GM23248 (cell line): ENCODE measurements around the gene RAB31. TPM values are rescaled to one million over a fixed set of nuclear protein-coding genes. Genes with fewer than 3 reads are reported as not detected.

Source experiments
- DNase-seq: peaks from one replicate; pipeline ENCODE4 v3.0.0-alpha.2; 2015
- H2AFZ ChIP-seq: fragments of 200-600 bp; sonication (generic); 2 replicates; pipeline ENCODE4 v1.6.1; 2016; ENCODE audit warnings: antibody characterized with exemption
- H3F3A ChIP-seq: fragments of 200-600 bp; sonication (generic); 2 replicates; pipeline ENCODE4 v1.6.1; 2016; ENCODE audit warnings: mild to moderate bottlenecking, antibody characterized with exemption, mixed run types; ENCODE audit not compliant: insufficient read depth
- H3K27ac ChIP-seq: fragments of 200-600 bp; sonication (generic); 2 replicates; pipeline ENCODE4 v1.5.1; 2016; ENCODE audit warnings: mild to moderate bottlenecking
- H3K27me3 ChIP-seq: fragments of 200-600 bp; sonication (generic); replicated peaks from 2 replicates; pipeline ENCODE4 v1.6.1; 2016; ENCODE audit warnings: mild to moderate bottlenecking; ENCODE audit not compliant: insufficient read depth
- H3K36me3 ChIP-seq: fragments of 200-600 bp; sonication (generic); 2 replicates; pipeline ENCODE4 v1.6.1; 2016; ENCODE audit warnings: low read depth, mild to moderate bottlenecking
- H3K4me1 ChIP-seq: fragments of 200-600 bp; sonication (generic); 2 replicates; pipeline ENCODE4 v1.6.1; 2016; ENCODE audit warnings: mild to moderate bottlenecking; ENCODE audit not compliant: insufficient read depth
- H3K4me2 ChIP-seq: fragments of 200-600 bp; sonication (generic); one replicate; pipeline ENCODE4 v1.6.1; 2016; ENCODE audit warnings: mild to moderate bottlenecking; ENCODE audit not compliant: unreplicated experiment
- H3K4me3 ChIP-seq: fragments of 200-600 bp; sonication (generic); 2 replicates; pipeline ENCODE4 v1.5.1; 2016; ENCODE audit warnings: mild to moderate bottlenecking
- H3K79me2 ChIP-seq: fragments of 200-600 bp; sonication (generic); 2 replicates; pipeline ENCODE4 v1.6.1; 2016; ENCODE audit warnings: mild to moderate bottlenecking; ENCODE audit not compliant: insufficient read depth
- H3K9ac ChIP-seq: fragments of 200-600 bp; sonication (generic); 2 replicates; pipeline ENCODE4 v1.6.1; 2016; ENCODE audit warnings: mild to moderate bottlenecking
- H3K9me2 ChIP-seq: fragments of 200-600 bp; sonication (generic); 2 replicates; pipeline ENCODE4 v1.6.1; 2016; ENCODE audit warnings: mixed run types, mild to moderate bottlenecking, moderate library complexity; ENCODE audit not compliant: insufficient read depth
- H3K9me3 ChIP-seq: fragments of 200-600 bp; sonication (generic); one replicate; pipeline ENCODE4 v1.6.1; 2017; ENCODE audit warnings: low read depth
- H4K20me1 ChIP-seq: fragments of 200-600 bp; sonication (generic); 2 replicates; pipeline ENCODE4 v1.6.0; 2016; ENCODE audit not compliant: insufficient read depth
- EZH2 ChIP-seq: fragments of 200-600 bp; sonication (generic); IDR thresholded peaks from 2 replicates; pipeline ENCODE4 v1.6.1; 2018; ENCODE audit warnings: antibody characterized with exemption, mild to moderate bottlenecking; ENCODE audit not compliant: insufficient read depth, poor library complexity, severe bottlenecking
- EZH2phosphoT487 ChIP-seq: fragments of 200-600 bp; sonication (generic); IDR thresholded peaks from 2 replicates; pipeline ENCODE4 v1.6.1; 2018; ENCODE audit warnings: antibody characterized with exemption, moderate library complexity, mild to moderate bottlenecking, low read depth; ENCODE audit not compliant: insufficient read depth
- WGBS, 2 experiments: methylation state at CpG; one replicate each; pipeline ENCODE4 v1.1.6; 2015 to 2017; ENCODE audit warnings: low lambda C conversion rate in 2 of 2, low coverage in 1 of 2; ENCODE audit errors: missing lambda C conversion rate in 2 of 2; 5-methylcytosine and 5-hydroxymethylcytosine counted together
- in situ Hi-C: fragments of 300-500 bp; cut with MboI; formaldehyde crosslinking; loops from 2 replicates; pipeline ENCODE4 v1.15.0; 2020
- polyA plus RNA-seq: library from polyadenylated mRNA; unstranded; fragments of >200 nt; fragmentation: Nextera tagmentation; extraction: Ambion mirVana; gene quantifications from 2 replicates; pipeline ENCODE4 v1.2.1, GENCODE V29; 2016
- total RNA-seq: library from RNA; depleted of rRNA; stranded (reverse); fragments of >200 nt; shearing (Covaris generic); gene quantifications from 2 replicates; pipeline ENCODE4 v1.2.3, GENCODE V29; 2014

The RAB31 gene
- total and polyA plus RNA-seq, 2 experiments from 2014 or later, result 49.2 to 144 TPM

DNA sequence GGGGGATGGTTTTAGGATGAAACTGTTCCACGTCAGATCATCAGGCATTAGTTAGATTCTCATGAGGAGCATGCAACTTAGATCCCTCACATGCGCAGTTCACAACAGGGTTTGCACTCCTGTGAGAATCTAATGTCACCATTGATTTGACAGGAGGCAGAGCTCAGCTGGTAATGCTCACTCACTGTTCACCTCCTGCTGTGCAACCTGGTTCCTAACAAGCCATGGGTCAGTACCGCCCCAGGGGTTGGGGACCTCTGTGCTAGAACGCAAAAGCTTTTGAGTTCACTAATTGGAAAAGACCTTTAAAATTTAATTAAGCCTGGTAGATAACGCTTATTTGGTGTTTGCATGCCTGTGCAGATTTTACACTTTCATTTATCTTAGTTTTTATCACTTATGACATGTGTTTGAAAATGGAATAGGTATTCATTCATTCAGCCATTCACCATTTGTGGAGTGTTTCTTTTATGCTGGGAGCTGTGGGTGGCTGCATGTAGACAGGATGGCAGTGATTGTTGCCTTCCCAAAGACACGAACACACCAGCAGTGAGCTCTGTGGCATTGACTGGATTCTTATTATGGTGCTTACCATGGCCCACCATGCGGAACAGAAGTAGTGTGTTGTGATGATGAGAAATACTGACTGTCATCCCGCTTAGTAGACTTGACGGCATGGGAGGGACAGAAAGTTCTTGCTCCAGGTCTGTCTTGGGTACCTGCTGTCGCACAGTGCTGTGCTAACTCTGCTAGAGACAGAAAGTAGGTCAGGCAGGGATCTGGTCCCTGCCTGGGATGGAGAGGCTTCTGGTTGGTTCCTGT, 6.4 kb downstream of the RAB31 start:
- H3K4me2 ChIP-seq, result no peak overlapping the region
- H3K4me3 ChIP-seq, result no peak overlapping the region
- H3K27ac ChIP-seq, result no peak overlapping the region
- H3K4me1 ChIP-seq, result peaks cover 16% of the 10 kb centered on the region
- DNase-seq, result no peak
- H3K9ac ChIP-seq, result no peak overlapping the region
- no peaks in the 10 kb centered on the region for H3K9me3 ChIP-seq
- H3K27me3 ChIP-seq, result no peaks in the 10 kb centered on the region
- no peaks in the 10 kb centered on the region for H4K20me1 ChIP-seq
- WGBS, 2 experiments, result 94 to 95% methylated on average over 10 of the region's 10 CpGs
- H3F3A ChIP-seq, result peaks cover 13% of the 10 kb centered on the region
- in situ Hi-C loops, result no loop called here
- peaks cover 93% of the 10 kb centered on the region for H3K79me2 ChIP-seq
- H3K9me2 ChIP-seq, result no peaks in the 10 kb centered on the region
- H3K36me3 ChIP-seq, result no peaks in the 10 kb centered on the region
- TF ChIP-seq EZH2 (no peak), EZH2phosphoT487 (no peak)
- H2AFZ ChIP-seq, result no peak overlapping the region

DNA sequence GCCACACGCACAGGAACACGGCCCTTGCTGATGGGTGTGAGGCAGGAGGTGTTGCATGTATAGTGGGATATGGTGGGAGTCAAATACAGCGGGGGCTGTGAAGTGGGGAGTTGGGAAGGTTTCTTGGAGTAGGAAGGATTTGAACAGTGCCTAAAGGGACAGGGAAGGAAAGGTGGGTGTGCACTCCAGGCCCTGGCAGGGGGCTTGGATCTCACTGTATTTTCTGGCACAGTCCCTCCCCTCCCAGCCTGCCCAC, 6.9 kb downstream of the RAB31 start:
- Histone ChIP-seq H3K27me3 (no peaks in the 10 kb centered on the region), H3K36me3 (no peaks in the 10 kb centered on the region), H3K9me3 (no peaks in the 10 kb centered on the region), H3K4me1 (peaks cover 21% of the 10 kb centered on the region), H3K27ac (no peak overlapping the region), H3F3A (peaks cover 19% of the 10 kb centered on the region), H2AFZ (no peak overlapping the region), H3K9ac (no peak overlapping the region), H4K20me1 (no peaks in the 10 kb centered on the region), H3K9me2 (no peaks in the 10 kb centered on the region), H3K4me3 (no peak overlapping the region), H3K79me2 (peaks cover 88% of the 10 kb centered on the region), H3K4me2 (no peak overlapping the region)
- DNase-seq, result no peak
- TF ChIP-seq EZH2phosphoT487 (no peak), EZH2 (no peak)
- in situ Hi-C loops, result no loop called here
- WGBS, 2 experiments, result 99 to 100% methylated on average over 3 of the region's 3 CpGs

DNA sequence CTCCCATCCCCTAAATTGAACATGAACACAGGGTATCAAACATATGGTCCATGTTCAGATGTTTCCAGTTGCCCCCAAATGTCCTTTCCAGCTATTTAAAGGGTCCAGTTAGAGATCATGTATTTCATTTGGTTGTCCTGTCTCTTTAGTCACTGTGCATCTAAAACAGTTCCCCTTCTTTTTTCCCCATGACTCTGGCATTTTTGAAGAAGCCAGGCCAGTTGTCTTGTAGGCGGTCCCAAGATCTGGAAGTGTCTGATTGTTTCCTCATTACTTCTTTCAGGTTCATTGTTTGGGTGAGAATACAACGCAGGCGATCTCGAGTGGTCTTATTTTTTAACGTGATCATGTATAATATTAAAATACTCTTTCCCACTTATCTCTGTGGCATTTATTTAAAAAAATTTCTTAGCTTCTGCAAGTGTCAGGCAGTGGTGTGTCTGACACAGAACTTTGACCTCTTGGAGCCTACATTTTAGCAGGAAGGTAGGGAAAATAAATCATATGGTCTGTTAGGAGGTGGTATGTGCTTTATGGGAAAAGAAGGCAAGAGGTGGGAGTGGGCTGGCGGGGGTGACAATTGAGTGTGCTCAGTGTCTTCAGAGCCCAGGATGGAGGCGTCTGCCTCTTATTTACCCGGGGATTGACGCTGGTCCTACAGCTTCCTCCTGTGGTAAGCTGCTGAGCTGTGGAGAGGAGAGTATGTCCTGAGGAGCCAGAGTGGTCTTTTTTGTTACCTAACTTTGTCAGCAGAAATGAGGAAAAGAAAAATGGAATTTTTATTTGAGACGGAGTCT, 8.1 kb downstream of the RAB31 start:
- Histone ChIP-seq H2AFZ (no peak overlapping the region), H3K27ac (no peak overlapping the region), H3K9me2 (no peaks in the 10 kb centered on the region), H3K9ac (no peak overlapping the region), H3K4me3 (no peak overlapping the region), H3K4me1 (peaks cover 24% of the 10 kb centered on the region), H3K79me2 (peaks cover 87% of the 10 kb centered on the region), H3K4me2 (no peak overlapping the region), H3F3A (peaks cover 27% of the 10 kb centered on the region), H3K36me3 (no peaks in the 10 kb centered on the region), H4K20me1 (no peaks in the 10 kb centered on the region), H3K9me3 (no peaks in the 10 kb centered on the region), H3K27me3 (no peaks in the 10 kb centered on the region)
- WGBS, 2 experiments, result 92% methylated on average over 10 of the region's 10 CpGs
- no peak for TF ChIP-seq EZH2phosphoT487
- no peak for TF ChIP-seq EZH2
- in situ Hi-C loops, result no loop called here
- DNase-seq, result no peak

DNA sequence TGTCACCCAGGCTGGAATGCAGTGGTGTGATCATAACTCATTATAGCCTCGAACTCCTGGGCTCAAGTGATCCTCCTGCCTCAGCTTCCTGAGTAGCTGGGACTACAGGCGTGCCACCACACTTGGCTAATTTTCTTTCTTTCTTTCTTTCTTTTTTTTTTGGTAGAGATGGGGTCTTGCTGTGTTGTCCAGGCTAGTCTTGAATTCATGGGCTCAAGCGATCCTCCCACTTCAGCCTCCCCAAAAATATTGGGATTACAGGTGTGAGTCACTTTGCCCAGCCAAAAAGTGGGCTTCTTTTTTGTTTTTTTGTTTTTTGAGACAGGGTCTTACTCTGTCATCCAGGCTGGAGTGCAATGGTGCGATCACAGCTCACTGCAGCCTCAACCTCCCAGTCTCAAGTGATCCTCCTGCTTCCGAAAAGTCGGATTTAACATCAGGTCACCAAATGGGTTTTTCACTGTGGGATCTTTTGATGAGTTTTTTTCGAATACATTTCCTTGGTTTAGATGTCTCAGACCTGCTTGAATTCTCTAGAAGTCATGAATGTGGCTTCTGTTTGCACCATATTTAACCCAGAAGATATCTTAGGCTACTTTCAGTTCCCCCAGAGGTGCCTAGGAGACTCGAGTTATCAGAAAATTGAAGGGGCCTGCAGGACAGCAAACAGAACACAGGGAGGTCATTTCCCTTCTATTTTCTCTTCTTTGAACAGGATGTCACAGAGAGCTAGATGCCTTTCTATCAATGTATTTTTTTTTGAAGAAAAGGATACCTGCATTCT, 8.9 kb downstream of the RAB31 start:
- H3K9ac ChIP-seq, result no peak overlapping the region
- H4K20me1 ChIP-seq, result no peaks in the 10 kb centered on the region
- no peaks in the 10 kb centered on the region for H3K36me3 ChIP-seq
- 78 to 87% methylated on average over 8 of the region's 8 CpGs for WGBS, 2 experiments
- in situ Hi-C loops, result no loop called here
- H3K4me3 ChIP-seq, result no peak overlapping the region
- peaks cover 87% of the 10 kb centered on the region for H3K79me2 ChIP-seq
- no peaks in the 10 kb centered on the region for H3K27me3 ChIP-seq
- DNase-seq, result no peak
- H3K9me3 ChIP-seq, result no peaks in the 10 kb centered on the region
- no peak overlapping the region for H3K4me2 ChIP-seq
- H3K4me1 ChIP-seq, result peaks cover 24% of the 10 kb centered on the region
- no peak overlapping the region for H3K27ac ChIP-seq
- no peak overlapping the region for H2AFZ ChIP-seq
- no peaks in the 10 kb centered on the region for H3K9me2 ChIP-seq
- TF ChIP-seq EZH2phosphoT487 (no peak), EZH2 (no peak)
- peaks cover 27% of the 10 kb centered on the region for H3F3A ChIP-seq
